GM19025 (cell line): ENCODE results near the gene SIKE1.
"Not testable (repeated sequence)": the region's sequence is repeated elsewhere in the genome, so short reads cannot be mapped to it uniquely, and the experiment has no call there.

Experiments used
- ATAC-seq: cut with Tn5 transposase; IDR thresholded peaks from one replicate; pipeline ENCODE4 v1.9.1; 2021; ENCODE audit warnings: mild to moderate bottlenecking, low read depth, moderate library complexity; ENCODE audit not compliant: unreplicated experiment

The SIKE1 gene

GRCh38 chr1:114756009-114756892, 24.2 kb downstream of the SIKE1 start:
- peak; percentile 42 for ATAC-seq

DNA sequence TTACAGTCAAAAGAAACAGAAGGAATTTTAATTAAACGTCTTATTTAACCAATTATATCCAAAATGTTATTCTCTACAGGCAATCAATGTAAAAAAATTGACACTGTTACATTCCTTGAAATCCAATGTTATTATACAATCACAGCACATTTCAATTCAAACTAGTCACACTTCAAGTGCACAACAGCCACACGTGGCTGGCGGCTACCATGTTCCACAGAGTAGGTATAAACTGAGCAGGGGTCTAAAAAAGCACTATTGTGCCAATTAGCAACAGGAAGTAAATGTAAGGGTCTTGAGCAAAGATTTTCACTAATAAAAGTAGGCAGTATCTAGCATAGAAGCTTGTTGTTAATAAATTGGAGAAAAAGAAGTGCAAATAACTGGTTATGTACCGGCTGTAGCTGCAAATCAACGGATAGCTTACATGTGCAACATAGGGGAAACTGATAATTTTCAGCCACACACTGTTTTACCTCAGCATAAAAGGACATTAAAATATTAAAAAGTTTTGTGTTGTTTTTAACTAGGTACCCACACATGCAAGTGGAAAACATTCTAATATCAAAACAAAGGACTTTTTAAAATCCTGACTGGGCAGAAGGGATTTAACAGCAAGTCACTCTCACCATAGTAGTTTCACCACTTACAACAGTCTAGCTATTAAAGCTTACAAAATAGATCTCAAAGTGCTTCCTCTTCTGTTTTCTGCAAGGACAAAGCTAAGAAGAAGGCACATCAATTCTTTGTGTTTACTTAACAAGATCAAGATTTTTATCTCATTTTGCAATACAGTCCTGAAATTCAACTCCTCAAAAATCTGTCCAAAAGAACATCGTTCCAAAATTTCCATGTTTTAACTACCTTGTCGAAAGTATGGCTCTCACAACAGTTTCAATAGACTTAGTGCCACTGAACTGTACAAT, 25.2 kb downstream of the SIKE1 start:
- no peak for ATAC-seq

- not testable (repeated sequence) for ATAC-seq
Observed at GRCh38 chr1:114753702-114754101, 26.8 kb downstream of the SIKE1 start.

DNA sequence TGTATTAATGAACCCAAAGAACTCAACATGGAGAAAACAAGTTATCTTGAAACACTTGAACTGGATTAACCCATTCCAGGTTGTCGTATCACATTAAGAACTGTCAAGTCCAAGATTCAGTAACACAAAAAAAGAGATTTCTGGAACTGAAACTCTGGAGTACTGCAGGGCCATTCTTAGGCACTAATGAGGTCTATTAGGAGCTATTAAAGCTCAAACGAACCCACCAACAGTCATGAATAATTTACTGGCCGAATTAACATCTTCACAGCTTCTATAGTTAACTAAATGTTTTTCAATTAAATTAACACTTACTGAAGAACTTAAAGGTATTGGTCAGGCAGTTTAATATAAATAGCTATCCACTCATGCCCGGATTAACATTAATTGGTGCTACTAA, 27.3 kb downstream of the SIKE1 start:
- ATAC-seq, result no peak

- no peak for ATAC-seq
Observed at GRCh38 chr1:114750780-114751179, 29.7 kb downstream of the SIKE1 start.

DNA sequence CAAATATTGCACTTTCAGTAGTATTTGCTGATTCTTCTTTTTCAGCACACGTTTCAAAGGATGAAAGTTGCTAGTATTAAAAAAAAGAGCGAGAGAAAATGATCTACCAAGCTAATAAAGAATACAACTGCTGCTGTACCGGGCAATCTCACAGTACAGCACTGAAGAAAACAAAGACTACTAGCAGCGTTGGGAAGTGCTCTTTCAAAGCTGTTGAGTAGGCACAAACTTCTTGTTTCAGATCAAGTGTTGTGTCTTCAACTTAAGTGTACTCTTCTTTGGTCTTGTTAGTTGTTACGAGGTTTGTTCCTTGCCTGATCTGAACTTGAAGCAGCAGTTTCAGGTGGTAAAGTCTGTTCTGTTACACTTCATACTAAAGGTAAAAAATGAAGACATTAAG, 30.6 kb downstream of the SIKE1 start:
- no peak for ATAC-seq

DNA sequence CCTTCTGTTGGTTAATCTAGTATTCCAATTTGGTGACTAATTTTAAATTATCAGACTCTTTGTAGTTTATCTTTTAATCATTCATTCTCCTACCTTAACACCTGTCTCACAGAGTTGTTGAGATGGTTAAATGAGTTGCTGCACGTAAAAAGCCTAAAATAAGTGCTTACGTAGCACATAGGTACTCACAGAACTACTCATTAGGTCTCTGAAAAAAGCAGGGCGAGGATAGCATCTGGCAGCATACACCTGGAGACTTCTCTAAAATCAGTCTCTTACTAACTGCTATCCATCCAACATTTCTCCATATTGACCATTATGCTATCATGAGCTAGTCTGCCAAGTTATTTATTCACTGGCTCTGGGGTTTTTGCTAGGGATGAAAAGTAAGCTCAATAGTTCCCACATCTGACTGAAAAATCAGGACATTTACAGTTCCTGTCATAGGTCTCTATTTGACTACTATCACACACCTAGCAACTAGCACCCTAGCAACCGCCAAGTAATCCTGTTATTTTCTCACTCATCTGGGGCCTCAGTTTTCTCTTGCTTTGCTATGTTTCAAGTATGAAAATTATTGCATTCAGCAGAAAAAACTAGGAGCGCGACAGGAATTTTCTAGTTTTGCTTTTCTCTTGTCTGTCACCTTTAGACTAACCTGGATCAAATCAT, 33.9 kb downstream of the SIKE1 start:
- no peak for ATAC-seq

GRCh38 chr1:114745291-114745690, 35.2 kb downstream of the SIKE1 start:
- ATAC-seq, result no peak

- ATAC-seq, result no peak
Observed at GRCh38 chr1:114741963-114742746, 38.3 kb downstream of the SIKE1 start.

GRCh38 chr1:114740331-114740730, 40.2 kb downstream of the SIKE1 start:
- ATAC-seq, result no peak

- ATAC-seq, result no peak
Observed at GRCh38 chr1:114737314-114737849, 43.1 kb downstream of the SIKE1 start.

DNA sequence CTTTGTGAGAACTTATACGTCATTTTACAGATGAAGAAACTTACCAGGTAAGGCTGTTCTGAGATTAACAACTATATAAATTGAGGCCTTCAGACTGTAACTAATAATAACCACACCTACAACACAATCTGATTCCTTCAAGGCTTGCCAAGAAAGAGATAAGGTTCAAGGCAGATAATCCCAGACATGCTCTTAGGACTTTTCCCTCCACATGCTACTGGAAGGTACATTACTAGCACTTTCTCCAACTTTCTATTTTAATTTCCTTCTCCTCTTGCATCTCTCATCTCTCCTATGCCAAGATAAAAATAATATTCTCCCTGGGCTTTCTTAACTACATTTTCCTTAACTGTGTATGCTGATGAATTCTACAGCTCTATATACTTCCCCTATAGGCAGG, 45.0 kb downstream of the SIKE1 start:
- ATAC-seq, result no peak

- ATAC-seq, result no peak
Observed at GRCh38 chr1:114729782-114730181, 50.7 kb downstream of the SIKE1 start.

DNA sequence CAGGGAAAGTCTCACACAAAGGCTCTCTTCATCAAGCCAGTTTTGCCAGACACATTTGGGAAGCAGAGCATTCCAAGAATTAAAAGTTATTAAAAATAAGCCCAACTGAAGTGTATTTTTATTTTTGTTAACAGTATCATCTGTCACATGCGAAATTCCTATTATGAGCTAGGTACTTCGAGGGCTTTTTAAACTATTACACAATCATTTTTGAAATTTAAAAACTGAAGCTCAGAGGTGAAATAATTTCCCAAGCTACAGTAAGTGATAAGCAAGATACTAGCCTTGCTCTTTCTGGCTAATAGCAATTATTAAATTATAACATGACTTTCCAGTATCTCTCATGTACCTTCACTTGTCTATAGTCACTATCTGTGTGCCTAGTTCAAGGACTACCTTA, 51.9 kb downstream of the SIKE1 start:
- no peak for ATAC-seq

- no peak for ATAC-seq
Observed at GRCh38 chr1:114725230-114725629, 55.3 kb downstream of the SIKE1 start.

GRCh38 chr1:114723915-114724314, 56.6 kb downstream of the SIKE1 start:
- no peak for ATAC-seq

- ATAC-seq, result no peak
Observed at GRCh38 chr1:114723457-114723856, 57.0 kb downstream of the SIKE1 start.

GRCh38 chr1:114720492-114720891, 60.0 kb downstream of the SIKE1 start:
- ATAC-seq, result no peak
